ENCODE results near the gene RHBDF2.
"Not testable (repeated sequence)": the region's sequence is repeated elsewhere in the genome, so short reads cannot be mapped to it uniquely, and the experiment has no call there.

RHBDF2 gene

GRCh38 chr17:76537578-76538280 is 36.5 kb upstream of the RHBDF2 start, which contains the start of gene CYGB:
Gene CYGB, minus strand, starts transcription at chr17:76537709. Its CDS starts 167 bp downstream, at chr17:76537542.
- DNase-seq = no peak

DNA sequence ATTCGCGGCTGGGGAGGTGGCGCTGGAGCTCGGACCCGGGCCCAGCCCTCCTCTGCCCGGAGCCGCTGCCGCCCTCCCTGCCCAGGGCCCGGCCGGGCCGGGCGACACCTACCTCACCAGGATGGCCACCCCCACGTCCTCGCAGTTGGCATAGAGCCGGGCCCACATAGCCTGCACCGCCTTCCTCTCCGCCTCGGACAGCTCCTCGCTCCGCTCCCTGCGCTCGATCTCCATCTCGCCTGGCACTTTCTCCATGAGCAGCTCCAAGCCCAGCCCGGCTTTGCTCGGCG is 36.0 kb upstream of the RHBDF2 start:
- DNase-seq = no peak

DNA sequence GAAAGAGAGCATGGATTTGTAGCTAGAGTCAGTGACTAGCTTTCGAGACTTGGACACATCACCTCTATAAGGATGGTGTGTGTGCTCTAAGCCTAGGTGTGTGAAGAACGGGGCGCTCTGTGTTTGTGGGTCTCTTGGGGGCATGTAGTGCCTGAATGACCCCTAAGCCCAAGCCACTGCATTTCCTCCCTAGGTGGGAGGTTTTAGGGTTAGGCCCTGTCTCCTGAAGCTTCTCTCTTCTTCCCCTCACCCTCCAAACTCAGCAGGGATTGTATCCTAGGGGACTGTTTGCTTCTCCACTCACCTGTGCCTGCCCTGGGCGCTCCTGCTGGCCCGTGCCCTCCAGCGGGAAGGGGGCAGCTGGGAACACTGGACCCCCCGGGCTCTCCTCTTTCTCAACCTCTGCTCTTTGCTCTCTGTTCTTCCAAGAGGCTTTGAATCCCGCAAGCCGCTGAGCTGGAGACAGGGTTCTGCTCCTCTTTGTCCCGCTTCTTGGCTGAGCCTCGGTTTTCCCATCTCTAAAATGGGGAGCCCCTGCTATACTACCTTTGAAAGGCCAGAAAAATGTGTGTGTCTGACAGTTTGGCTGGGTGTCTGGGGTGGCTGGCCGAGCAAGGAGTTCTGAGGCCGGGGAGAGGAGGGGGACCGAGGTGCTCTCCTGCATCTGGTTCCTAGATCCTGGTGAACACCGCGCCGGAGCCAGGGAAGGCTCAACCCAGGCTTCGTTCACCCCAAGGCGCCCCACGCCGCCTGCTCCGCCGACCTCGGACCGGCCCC is 35.5 kb upstream of the RHBDF2 start:
- no peak for DNase-seq

DNA sequence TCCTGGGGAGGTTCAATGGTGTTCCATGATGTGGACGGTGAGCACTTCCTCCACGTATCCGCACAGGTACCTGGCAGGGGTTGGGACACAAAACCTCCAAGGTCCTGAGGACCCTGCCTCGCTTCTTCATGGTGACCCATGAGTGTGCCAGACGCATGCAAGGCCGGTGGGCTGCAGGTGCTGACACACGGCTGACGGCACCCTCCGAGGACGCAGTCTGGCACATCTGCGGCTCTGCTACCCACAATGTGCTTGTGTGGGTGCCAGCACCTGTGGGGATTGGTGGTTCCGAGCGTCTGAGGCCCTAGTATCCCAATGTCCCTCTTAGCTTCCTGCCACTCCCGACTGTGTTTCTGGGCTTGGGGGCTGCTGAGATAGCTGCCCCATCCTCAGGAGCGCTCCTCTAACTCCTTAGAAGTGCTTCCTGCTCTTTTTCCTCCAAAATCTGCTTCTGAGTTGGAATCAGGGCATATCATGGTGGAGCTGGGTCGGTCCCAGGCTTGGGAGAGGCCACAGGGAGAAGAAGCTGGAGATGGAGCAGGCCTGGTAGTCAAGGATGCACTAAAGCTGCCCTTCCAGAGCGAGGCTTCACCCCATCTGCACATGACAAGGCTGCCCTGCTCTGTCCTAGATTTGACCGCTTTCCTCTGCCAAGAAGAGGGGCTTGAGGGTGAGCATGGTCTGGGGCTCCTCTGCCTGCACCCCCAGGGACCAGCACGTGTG is 34.7 kb upstream of the RHBDF2 start:
- no peak for DNase-seq

DNA sequence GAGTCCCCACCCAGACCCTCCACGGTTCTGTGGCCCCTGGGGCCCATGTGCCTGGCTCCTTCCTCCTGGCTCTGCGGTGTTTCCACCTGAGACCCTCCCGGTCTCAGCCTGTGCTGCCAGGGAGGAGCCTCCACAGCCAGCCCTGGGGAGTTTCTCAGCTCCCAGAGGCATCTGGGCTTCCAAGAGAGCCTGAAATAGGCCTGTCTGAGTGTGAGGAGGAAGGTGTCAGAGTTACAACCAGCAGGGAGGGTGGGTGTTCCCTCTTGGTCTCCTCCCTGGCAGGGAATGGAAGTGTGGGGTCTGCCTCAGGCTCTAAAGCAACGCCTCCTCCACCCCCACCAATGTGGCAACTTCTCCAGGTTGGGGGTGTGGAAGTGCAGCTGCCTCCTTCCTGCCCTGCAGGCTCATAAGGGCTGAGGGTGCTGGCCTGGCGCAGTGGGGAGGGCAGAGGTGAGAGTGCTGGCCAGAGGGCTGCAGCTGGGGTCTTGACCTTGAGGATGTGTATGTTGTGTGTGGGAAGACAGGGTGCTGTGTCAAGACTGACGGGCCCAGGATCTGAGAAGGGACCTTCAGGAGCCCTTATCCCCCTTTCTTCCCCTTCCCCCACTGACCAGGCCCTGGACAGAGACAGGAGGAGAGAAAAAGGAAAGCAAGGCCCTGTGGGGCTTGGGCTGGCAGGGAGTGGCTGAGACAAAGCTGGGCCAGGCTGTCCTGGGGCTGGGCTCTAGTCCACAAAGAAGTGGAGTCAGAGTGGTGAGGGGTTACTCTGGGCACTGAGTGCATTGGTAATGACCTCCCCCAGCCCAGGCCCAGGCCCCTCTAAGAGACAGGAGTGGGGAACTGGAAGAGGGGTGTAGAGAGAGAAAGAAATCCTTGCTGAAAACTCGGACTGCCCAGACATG is 33.9 kb upstream of the RHBDF2 start:
- DNase-seq = no peak

DNA sequence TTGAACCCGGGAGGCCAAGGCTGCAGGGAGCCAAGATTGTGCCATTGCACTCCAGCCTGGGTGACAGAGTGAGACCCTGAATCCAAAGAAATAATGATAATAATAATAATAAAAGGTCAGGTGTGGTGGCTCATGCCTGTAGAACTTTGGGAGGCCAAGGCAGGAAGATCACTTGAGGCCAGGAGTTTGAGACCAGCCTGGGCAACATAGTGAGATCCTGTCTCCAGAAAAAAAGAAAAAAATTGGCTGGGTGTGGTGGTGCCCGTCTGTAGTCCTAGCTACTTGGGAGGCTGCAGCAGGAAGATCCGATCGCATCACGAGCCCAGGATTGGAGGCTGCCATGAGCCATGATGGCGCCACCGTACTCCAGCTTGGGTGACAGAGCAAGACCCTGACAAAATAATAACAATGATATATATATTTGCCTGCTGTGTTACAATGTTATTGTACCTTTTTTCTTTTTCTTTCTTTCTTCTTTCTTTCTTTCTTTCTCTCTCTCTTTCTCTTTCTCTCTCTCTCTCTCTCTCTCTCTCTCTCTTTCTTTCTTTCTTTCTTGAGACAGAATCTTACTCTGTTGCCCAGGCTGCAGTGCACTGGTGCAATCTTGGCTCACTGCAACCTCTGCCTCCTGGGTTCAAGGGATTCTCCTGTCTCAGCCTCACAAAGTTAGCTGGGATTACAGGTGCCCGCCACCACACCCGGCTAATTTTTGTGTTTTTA is 32.6 kb upstream of the RHBDF2 start:
- DNase-seq = not testable (repeated sequence)

GRCh38 chr17:76532072-76532651 is 30.9 kb upstream of the RHBDF2 start:
- DNase-seq = no peak

GRCh38 chr17:76531486-76532038 is 30.3 kb upstream of the RHBDF2 start:
- no peak for DNase-seq

GRCh38 chr17:76530811-76531485 is 29.7 kb upstream of the RHBDF2 start:
- no peak for DNase-seq

GRCh38 chr17:76530095-76530723 is 29.0 kb upstream of the RHBDF2 start:
- DNase-seq = no peak

- DNase-seq = no peak
These were observed 28.2 kb upstream of the RHBDF2 start for GRCh38 chr17:76529224-76530094.

DNA sequence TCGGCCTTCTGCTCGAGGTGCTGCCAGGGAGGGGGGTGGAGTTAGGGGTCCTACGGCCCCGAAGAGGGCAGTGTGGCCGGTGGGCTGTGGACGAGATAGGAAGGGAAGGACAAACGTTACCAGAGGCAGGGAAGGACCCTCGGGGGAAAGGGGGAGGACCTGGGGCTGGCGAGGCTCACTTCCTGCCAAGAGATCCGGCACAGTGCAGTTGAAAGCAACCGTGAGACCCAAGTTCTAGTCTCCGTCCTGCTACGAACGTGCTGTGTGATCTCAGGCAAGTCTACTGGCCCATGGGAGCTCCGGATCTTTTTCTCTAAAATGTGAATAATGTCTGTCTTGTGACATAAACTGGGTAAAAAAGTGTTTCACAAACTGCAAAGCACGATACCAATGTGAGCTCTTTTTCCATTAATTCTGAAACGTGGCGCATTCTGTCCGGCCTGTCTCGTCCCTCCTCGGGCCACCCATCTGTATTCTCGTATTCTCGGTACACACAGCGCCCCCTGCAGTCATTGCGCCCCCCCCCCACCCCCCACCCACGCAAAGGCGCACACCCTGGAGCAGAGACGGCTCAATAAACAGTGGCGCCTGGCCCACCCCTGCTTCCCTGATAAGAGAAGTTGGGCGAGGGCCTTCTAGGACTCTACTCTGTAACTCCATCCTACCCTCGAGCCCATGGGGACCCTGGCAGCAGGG is 27.5 kb upstream of the RHBDF2 start:
- no peak for DNase-seq

- DNase-seq = no peak
These were observed 26.9 kb upstream of the RHBDF2 start for GRCh38 chr17:76528156-76528527.

DNA sequence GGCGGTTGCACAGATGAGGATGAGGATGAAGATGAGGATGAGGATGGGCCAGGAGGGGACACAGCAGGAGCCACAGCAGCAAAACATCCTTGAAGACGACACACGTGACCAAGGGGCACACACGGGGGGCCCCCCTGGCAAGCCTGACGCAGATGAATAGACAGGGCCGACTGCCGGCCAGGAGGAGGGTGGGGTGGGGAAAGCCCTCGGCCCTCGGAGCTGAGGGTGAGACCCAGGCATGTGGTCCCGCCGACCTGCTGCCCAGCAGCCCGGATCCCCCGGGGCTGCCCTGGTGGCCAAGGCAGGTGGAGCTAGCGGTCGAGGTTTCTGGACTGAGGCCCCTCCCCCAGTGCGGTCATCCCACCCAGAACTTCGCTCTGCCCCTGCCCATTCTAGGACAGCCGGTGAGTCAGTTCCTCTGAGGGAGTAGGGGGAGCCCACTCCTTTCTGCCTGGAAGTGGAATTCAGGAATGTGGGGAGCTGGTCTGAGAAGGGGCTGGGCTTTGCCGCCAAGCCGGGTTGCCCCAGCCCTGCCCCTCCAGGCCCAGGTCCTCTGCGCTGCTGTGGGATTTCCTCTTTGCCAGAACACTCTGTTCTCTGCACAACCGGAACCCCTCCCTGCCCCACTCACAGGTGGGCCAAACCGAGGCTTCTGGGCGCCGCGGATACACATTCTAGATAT is 26.3 kb upstream of the RHBDF2 start:
- DNase-seq = no peak

- DNase-seq = not testable (repeated sequence)
These were observed 25.8 kb upstream of the RHBDF2 start for GRCh38 chr17:76527016-76527415.

GRCh38 chr17:76525513-76525833 is 24.2 kb upstream of the RHBDF2 start:
- DNase-seq = not testable (repeated sequence)

DNA sequence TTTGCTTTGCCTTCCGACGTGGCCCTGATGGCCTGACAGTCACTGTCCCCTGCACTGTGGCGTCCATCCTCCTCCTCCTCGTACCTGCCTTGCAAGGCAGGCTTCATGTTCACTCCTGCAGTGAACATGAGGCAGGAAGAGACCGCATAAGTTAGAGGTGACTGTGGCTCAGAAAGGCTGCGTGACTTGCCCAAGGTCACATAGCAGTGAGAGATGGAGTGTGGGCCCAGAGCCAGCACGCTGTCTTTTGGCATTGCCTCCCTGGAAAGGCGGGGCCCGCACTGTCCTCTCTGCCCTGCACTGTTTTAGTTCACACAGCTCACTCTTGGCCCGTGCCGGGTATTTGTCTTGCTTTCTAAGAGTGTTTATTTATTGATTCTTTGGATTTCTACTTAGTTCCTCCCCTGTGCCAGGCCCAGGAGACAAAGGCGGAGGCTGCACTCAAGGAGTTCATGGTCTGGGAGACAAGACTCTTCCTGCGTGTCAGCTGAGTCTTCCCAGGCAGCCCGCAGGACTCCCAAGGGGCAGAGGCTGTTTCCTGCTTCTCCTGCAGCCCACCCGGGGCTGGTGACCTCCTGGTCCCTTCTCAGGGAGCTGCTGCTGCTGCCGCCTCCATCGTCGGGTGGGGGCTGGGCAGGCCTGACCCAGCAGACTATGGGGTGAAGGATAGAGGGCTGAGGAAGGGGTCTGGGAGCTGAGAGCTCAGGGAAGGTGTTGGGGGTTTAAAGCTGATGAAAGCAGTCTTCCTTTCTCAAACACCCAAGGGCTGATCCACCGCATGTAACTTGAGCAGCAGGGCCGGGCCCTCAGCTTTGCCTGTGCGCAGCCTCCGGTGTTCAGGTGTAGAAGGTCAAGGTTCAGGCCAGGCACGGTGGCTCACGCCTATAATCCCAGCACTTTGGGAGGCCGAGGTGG is 23.6 kb upstream of the RHBDF2 start:
- no peak for DNase-seq
